K562 (cell line): ENCODE data around the gene SSBP2. TPM values are rescaled to one million over a fixed set of nuclear protein-coding genes. Genes with fewer than 3 reads are reported as not detected.

ENCODE experiments used
- ATF2 ChIP-seq: sonication (generic); formaldehyde crosslinking; IDR thresholded peaks from 2 replicates; pipeline ENCODE4 v1.8.1; 2022; ENCODE audit warnings: missing genetic modification reagents
- CCAR2 ChIP-seq: fragments of 200-400 bp; formaldehyde crosslinking; IDR thresholded peaks from 2 replicates; pipeline ENCODE4 v1.6.1; 2017; ENCODE audit warnings: mild to moderate bottlenecking, low read depth, low read length
- CEBPB ChIP-seq: fragments of 450-650 bp; IDR thresholded peaks from 2 replicates; pipeline ENCODE4 v1.6.1; 2016; ENCODE audit warnings: missing genetic modification characterization, missing compliant biosample characterization
- CHD4 ChIP-seq: fragments of 200-600 bp; sonication (generic); IDR thresholded peaks from 3 replicates; pipeline ENCODE4 v1.6.1; 2012; ENCODE audit warnings: low read depth, mild to moderate bottlenecking, mixed read lengths, low read length, inconsistent platforms; ENCODE audit not compliant: insufficient read depth, insufficient replicate concordance, poor library complexity, severe bottlenecking
- CSDE1 ChIP-seq, 2 experiments: fragments of 450-650 bp; IDR thresholded peaks; 2 replicates each; pipeline ENCODE4 v1.6.1; 2016; ENCODE audit warnings: mild to moderate bottlenecking in 1 of 2
- DACH1 ChIP-seq: fragments of 450-650 bp; IDR thresholded peaks from 2 replicates; pipeline ENCODE4 v1.6.1; 2018; ENCODE audit not compliant: partially characterized antibody
- ELF2 ChIP-seq: fragments of 250-450 bp; sonication (Bioruptor Pico); IDR thresholded peaks from 2 replicates; pipeline ENCODE4 v1.5.0; 2021; ENCODE audit warnings: mild to moderate bottlenecking
- GABPA ChIP-seq: fragments of 200-800 bp; sonication (Bioruptor generic); conservative IDR thresholded peaks from 2 replicates; pipeline ENCODE4 v1.6.1; 2016; ENCODE audit warnings: low read depth, missing genetic modification characterization, missing compliant biosample characterization
- MECOM ChIP-seq: fragments of 250-450 bp; sonication (Bioruptor Pico); IDR thresholded peaks from 2 replicates; pipeline ENCODE4 v1.8.0; 2022; ENCODE audit warnings: inconsistent platforms
- MYBL2 ChIP-seq, 2 experiments: fragments of 450-650 bp in 1 of 2; sonication (generic) in 1 of 2; formaldehyde crosslinking in 1 of 2; IDR thresholded peaks; 2 replicates each; pipeline versions ENCODE4 v1.6.1 to v1.8.1; 2017 to 2022; ENCODE audit warnings: borderline replicate concordance in 1 of 2, inconsistent platforms in 1 of 2, low read depth in 1 of 2, mild to moderate bottlenecking in 1 of 2, missing genetic modification reagents in 1 of 2, moderate library complexity in 1 of 2
- NELFE ChIP-seq: IDR thresholded peaks from 2 replicates; pipeline ENCODE4 v1.6.1; 2011; ENCODE audit warnings: mild to moderate bottlenecking; ENCODE audit not compliant: insufficient read depth, insufficient read length
- NFRKB ChIP-seq: fragments of 450-650 bp; IDR thresholded peaks from 2 replicates; pipeline ENCODE4 v1.6.1; 2016; ENCODE audit warnings: low read depth
- RNF2 ChIP-seq: sonication (generic); IDR thresholded peaks from 2 replicates; pipeline ENCODE4 v1.6.1; 2016
- TAF7 ChIP-seq: fragments of 450-650 bp; IDR thresholded peaks from 2 replicates; pipeline ENCODE4 v1.6.1; 2016; ENCODE audit warnings: missing genetic modification characterization, missing compliant biosample characterization
- TAF9B ChIP-seq: fragments of 450-650 bp; IDR thresholded peaks from 2 replicates; pipeline ENCODE4 v1.6.1; 2018; ENCODE audit warnings: mild to moderate bottlenecking; ENCODE audit not compliant: partially characterized antibody
- TEAD4 ChIP-seq, 2 experiments: sonication (generic) in 1 of 2; formaldehyde crosslinking in 1 of 2; IDR thresholded peaks; 2 replicates each; pipeline versions ENCODE4 v1.6.1 to v1.8.0; 2012 to 2022; ENCODE audit warnings: borderline replicate concordance in 1 of 2, inconsistent platforms in 1 of 2, low read length in 1 of 2, mild to moderate bottlenecking in 1 of 2, missing genetic modification reagents in 1 of 2
- YY1 ChIP-seq, 3 experiments: IDR thresholded peaks; 2 replicates each; pipeline ENCODE4 v1.6.1; 2011; ENCODE audit warnings: low read length in 2 of 3, mild to moderate bottlenecking in 2 of 3, moderate library complexity in 2 of 3, borderline replicate concordance in 1 of 3, control low read depth in 1 of 3, low read depth in 1 of 3; ENCODE audit not compliant: insufficient read depth in 3 of 3, insufficient replicate concordance in 2 of 3, control insufficient read depth in 1 of 3, insufficient read length in 1 of 3; ENCODE audit errors: extremely low read depth in 1 of 3
- ZNF311 ChIP-seq: fragments of 250-450 bp; sonication (Bioruptor Pico); IDR thresholded peaks from 2 replicates; pipeline ENCODE4 v1.4.0; 2020; ENCODE audit warnings: mild to moderate bottlenecking, moderate library complexity
- ZNF398 ChIP-seq: fragments of 250-450 bp; sonication (Bioruptor Pico); IDR thresholded peaks from 2 replicates; pipeline ENCODE4 v1.8.0; 2021; ENCODE audit warnings: moderate library complexity, mild to moderate bottlenecking, inconsistent platforms
- ZNF696 ChIP-seq: fragments of 250-450 bp; sonication (Bioruptor Pico); conservative IDR thresholded peaks from 2 replicates; pipeline ENCODE4 v1.4.0; 2020; ENCODE audit warnings: mild to moderate bottlenecking, moderate library complexity
- ZNF766 ChIP-seq: fragments of 200-800 bp; sonication (Bioruptor generic); conservative IDR thresholded peaks from 2 replicates; pipeline ENCODE4 v1.6.1; 2016; ENCODE audit warnings: missing genetic modification characterization, missing compliant biosample characterization
- polyA plus RNA-seq, 8 experiments: library from polyadenylated mRNA; depleted of rRNA in 4 of 8; stranded (reverse) in 5 of 8; unstranded in 3 of 8; fragments of >200 nt; fragmentation: Nextera tagmentation in 2 of 8; fragmentation: Illumina TruSeq in 1 of 8; extraction: Ambion mirVana in 2 of 8; extraction: Trizol in 1 of 8; gene quantifications; 2 replicates each; pipeline versions ENCODE4 v1.2.1 to v1.2.3, GENCODE V29; 2011 to 2014; ENCODE audit warnings: inconsistent platforms in 1 of 8, missing spikeins in 1 of 8
- total RNA-seq, 7 experiments: library from RNA; depleted of rRNA in 6 of 7; stranded (reverse); fragments of >200 nt in 6 of 7; fragmentation: Illumina TruSeq in 2 of 7; extraction: Trizol in 2 of 7; gene quantifications; 2 replicates each; pipeline versions ENCODE4 v1.2.1 to v1.2.3, GENCODE V29; 2011 to 2021; ENCODE audit warnings: low replicate concordance in 1 of 7
- TF ChIP-seq, protein P1 (sequence below), 2 experiments: fragments of 200-800 bp in 1 of 2; sonication (Bioruptor generic) in 1 of 2; sonication (generic) in 1 of 2; formaldehyde crosslinking in 1 of 2; IDR thresholded peaks in 1 of 2; conservative IDR thresholded peaks in 1 of 2; 2 replicates each; pipeline versions ENCODE4 v1.5.0 to v1.6.1; 2016 to 2020; ENCODE audit warnings: missing compliant biosample characterization in 1 of 2, missing genetic modification characterization in 1 of 2, missing genetic modification reagents in 1 of 2

The SSBP2 gene
- total and polyA plus RNA-seq, 9 of the 15 experiments (the other 6 are each of a cell fraction or from before 2014, with no cell fraction given), result 22.3 to 133 (median 42.1) TPM

- peak; percentile 36 for TF ChIP-seq NFRKB
- no peak for TF ChIP-seq MYBL2 (IDR thresholded peaks at IDR 0.05; ENCODE audit: low read depth)
- no peak for TF ChIP-seq MYBL2 (CRISPR knock-in tag; IDR thresholded peaks at IDR 0.05; ENCODE audit: borderline replicate concordance)
- TF ChIP-seq CSDE1 (IDR thresholded peaks at IDR 0.05), result no peak
- TF ChIP-seq CHD4, result no peak
- no peak for TF ChIP-seq ZNF398 (CRISPR knock-in tag)
- TF ChIP-seq RNF2, result no peak
- peak; percentile 11; the same call in 1 of the 2 replicates for TF ChIP-seq GABPA
- TF ChIP-seq ELF2 (CRISPR knock-in tag), result no peak
- no peak for TF ChIP-seq ZNF696 (CRISPR knock-in tag)
- no peak for TF ChIP-seq TAF7 (tag)
- no peak for TF ChIP-seq ZNF311 (CRISPR knock-in tag)
- no peak for TF ChIP-seq CCAR2
- no peak for TF ChIP-seq TAF9B
- no peak for TF ChIP-seq ZNF766 (CRISPR knock-in tag)
- TF ChIP-seq, protein P1, sequence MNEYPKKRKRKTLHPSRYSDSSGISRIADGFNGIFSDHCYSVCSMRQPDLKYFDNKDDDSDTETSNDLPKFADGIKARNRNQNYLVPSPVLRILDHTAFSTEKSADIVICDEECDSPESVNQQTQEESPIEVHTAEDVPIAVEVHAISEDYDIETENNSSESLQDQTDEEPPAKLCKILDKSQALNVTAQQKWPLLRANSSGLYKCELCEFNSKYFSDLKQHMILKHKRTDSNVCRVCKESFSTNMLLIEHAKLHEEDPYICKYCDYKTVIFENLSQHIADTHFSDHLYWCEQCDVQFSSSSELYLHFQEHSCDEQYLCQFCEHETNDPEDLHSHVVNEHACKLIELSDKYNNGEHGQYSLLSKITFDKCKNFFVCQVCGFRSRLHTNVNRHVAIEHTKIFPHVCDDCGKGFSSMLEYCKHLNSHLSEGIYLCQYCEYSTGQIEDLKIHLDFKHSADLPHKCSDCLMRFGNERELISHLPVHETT (CRISPR knock-in tag; conservative IDR thresholded peaks at IDR 0.05 in 1 of 2, IDR thresholded peaks at IDR 0.05 in 1 of 2), result 0 out of 4 replicates have a peak, but pooled peaks of 1 of the 2 experiments have one; percentile 20
- TF ChIP-seq ATF2 (CRISPR knock-in tag), result no peak
- no peak for TF ChIP-seq TEAD4 (IDR thresholded peaks at IDR 0.05; ENCODE audit: low read length)
- no peak for TF ChIP-seq TEAD4 (CRISPR knock-in tag; IDR thresholded peaks at IDR 0.05; ENCODE audit: borderline replicate concordance)
- no peak for TF ChIP-seq YY1 (IDR thresholded peaks at IDR 0.05; ENCODE audit: borderline replicate concordance in 1 of 3, control insufficient read depth in 1 of 3, extremely low read depth in 1 of 3, insufficient read depth in 3 of 3, insufficient read length in 1 of 3, insufficient replicate concordance in 2 of 3, low read depth in 1 of 3, low read length in 2 of 3)
- no peak for TF ChIP-seq CEBPB
- TF ChIP-seq MECOM (CRISPR knock-in tag), result no peak
- no peak for TF ChIP-seq NELFE
- TF ChIP-seq DACH1, result no peak
Measured at GRCh38 chr5:81759632-81760005, 8.7 kb upstream of the SSBP2 start (continued).
